Mammary epithelial cell (primary cell): Measurements from ENCODE around the gene ZBTB20.

Experiments
- CTCF ChIP-seq, 2 donors: IDR thresholded peaks in 1 of 2; conservative IDR thresholded peaks in 1 of 2; 2 replicates each; pipeline ENCODE4 v1.5.1; 2011 to 2012; ENCODE audit warnings: inconsistent platforms in 2 of 2, low read length in 2 of 2, mild to moderate bottlenecking in 2 of 2, control low read depth in 1 of 2, low read depth in 1 of 2; ENCODE audit not compliant: insufficient read depth in 1 of 2; ENCODE audit errors: extremely low read depth in 1 of 2
- EZH2 ChIP-seq: IDR thresholded peaks from 2 replicates; pipeline ENCODE4 v1.6.1; 2012; ENCODE audit warnings: low read length, inconsistent platforms, borderline replicate concordance

GRCh38 chr3:114490829-114491228 lies 656.3 kb downstream of the ZBTB20 start:
- TF ChIP-seq CTCF (conservative IDR thresholded peaks at IDR 0.05 in 1 of 2, IDR thresholded peaks at IDR 0.05 in 1 of 2; ENCODE audit: extremely low read depth in 1 of 2, insufficient read depth in 1 of 2, low read depth in 1 of 2, low read length in 2 of 2) (no peak), EZH2 (no peak)
